GM19463 (cell line): ENCODE data around the gene LRRC14B.
"Not testable (repeated sequence)": the region's sequence is repeated elsewhere in the genome, so short reads cannot be mapped to it uniquely, and the experiment has no call there.

Experiments used
- ATAC-seq: cut with Tn5 transposase; IDR thresholded peaks from one replicate; pipeline ENCODE4 v1.9.1; 2021; ENCODE audit warnings: mild to moderate bottlenecking, moderate library complexity; ENCODE audit not compliant: unreplicated experiment

Gene LRRC14B

DNA sequence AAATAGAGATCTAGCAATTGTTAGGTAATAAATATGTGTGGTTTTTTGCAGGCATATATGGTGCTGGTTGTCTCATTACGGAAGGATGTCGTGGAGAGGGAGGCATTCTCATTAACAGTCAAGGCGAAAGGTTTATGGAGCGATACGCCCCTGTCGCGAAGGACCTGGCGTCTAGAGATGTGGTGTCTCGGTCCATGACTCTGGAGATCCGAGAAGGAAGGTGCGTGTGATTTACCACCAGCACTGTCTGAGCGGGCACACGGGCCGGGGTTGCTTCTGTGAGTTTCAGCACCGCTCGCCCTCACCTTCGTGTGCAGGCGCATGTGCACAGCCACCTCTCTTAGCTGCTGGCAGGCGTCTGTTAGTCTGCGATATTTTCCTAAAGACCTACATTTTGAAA lies 42.1 kb downstream of the LRRC14B start:
- not testable (repeated sequence) for ATAC-seq

DNA sequence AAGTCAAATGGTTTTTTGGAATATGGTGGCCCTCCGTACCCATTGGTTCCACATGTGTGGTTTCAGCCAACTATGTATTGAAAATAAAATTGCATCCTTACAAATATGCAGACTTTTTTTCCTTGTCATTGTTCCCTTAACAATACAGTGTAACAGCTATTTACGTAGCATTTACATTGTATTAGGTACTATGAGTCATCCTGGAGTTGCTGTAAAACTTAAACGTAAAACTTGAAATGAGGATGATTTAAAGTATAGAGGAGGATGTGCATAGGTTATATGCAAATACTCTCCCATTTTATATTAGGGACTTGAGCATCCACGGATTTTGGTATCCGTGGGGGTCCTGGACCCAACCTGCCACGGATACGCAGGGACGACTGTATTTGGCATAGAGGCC lies 43.2 kb downstream of the LRRC14B start:
- ATAC-seq, result no peak

DNA sequence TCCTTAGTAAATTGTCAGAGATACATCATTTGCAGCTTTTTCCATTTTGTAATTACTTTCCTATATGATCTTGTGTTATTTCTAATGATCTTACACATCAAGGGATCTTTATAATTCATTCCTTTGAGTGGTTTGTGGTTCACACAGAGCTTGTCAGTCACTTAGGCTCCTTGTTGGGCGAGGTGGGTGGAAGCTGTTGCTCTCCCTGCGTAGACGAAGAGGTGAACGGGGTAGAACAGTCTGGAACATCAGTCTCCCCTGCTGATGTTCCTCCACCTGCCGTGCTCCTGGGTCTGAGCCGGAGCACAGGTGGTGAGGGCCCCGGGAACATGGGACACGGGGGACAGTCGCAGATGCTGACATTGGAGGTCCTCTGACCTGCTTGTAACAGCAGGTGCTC lies 44.2 kb downstream of the LRRC14B start:
- not testable (repeated sequence) for ATAC-seq

DNA sequence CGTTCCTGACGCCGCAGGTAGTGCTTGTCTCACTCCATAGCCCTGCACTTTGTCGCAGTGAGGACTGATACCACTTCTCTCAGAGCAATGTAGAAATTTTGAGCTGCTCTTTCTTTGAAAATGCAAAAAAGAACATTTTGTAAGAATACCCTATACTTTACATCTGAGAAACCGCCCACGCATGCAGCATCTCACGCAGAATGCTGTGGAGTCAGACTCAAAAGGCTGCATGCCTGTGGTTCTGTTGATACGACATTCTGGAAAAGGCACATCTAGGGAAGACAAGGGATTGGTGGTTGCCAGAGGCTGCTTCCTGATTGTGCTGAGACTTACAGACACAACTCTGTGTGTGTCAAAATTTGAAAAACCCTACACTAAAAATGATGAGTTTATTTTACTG lies 46.6 kb downstream of the LRRC14B start:
- ATAC-seq, result not testable (repeated sequence)

DNA sequence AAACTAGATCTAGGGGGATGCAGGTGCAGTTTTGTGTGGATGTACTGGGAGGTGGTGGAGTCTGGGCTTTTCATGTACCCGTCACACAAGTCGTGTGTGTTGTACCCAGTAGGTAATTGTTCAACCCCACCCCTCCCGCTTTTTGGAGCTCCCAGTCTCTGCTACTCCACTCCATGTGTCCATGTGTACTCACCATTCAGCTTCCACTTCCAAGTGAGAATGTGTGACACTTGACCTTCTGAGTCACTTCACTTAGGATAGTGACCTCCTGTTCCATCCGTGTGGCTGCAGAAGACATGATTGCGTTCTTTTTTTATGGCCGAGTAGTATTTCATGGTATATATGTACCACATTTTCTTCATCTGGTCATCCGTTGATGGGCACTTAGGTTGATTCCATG lies 49.3 kb downstream of the LRRC14B start:
- ATAC-seq, result not testable (repeated sequence)

DNA sequence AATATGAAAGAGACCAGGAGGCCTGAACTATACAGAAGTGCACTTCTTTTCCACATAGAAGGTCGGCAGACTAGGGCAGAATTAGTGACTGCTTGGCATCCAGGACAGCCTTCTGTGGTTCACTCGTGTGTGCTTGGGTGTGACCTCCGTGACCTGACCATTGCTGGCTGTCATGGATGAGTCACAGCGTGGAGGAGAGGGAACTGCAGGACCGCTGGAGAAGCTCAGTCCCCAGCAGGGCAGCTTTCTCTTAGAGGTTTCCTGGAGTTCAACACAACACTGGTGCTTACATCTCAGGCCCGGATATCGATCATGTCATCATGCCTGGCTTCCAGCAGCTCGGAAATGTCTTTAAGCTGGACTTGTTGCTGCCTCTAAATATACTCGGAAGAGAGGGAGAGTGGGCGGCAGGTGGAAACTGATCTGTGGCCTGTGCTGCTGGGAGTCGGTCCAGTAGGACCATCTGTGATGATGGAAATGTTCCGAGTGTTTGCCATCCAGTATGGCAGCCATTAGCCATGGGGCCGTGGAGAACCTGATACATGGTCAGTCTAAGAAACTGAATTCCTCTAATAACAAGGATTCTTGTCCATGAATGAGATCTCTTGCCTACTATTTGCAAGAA lies 49.9 kb downstream of the LRRC14B start:
- not testable (repeated sequence) for ATAC-seq

DNA sequence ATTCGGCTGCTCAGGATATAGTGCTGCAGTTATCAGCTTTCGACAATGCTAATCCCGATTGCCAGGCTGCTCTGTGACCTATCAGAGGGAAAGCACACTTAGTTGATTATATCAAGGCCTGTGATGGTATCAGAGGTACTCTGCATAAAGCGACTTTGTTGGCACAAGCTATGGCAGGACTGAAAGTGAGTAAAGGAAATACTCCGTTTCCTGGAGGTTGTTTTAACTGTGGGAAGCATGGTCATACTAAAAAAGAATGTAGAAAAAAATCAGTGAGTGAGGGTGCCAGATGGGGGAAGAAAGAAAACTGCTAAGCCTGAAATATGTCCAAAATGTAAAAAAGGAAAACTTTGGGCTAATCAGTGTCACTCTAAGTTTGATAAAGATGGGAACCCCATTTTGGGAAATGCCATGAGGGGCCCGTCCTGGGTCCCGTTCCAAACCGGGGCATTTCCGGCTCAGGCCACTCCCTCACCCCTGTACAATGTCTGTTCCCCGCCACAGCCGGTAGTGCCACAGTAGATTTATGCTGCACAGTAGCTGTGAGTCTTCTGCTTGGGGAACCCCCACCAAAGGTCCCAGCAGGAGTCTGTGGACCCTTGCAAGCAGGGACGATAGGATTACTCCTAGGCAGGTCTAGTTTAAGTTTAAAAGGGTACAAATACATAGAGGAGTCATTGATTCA lies 52.5 kb downstream of the LRRC14B start:
- not testable (repeated sequence) for ATAC-seq

DNA sequence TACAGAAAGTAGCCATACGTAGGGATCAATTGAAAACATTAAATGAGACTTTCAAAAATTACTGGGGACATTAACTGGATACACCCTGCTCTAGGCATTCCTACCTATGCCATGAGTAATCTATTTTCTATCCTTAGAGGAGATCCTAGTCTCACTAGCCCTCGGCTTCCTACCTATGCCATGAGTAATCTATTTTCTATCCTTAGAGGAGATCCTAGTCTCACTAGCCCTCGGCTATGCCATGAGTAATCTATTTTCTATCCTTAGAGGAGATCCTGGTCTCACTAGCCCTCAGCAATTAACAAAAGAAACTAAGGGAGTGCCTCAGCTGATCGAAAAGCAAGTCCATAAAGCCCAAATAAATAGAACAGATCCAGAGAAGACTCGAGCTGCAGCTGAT lies 54.4 kb downstream of the LRRC14B start:
- ATAC-seq, result not testable (repeated sequence)
